Prostate gland (tissue), 2 donors: ENCODE measurements around the gene FH.

Experiments used
- POLR2A ChIP-seq: fragments of 450-650 bp; IDR thresholded peaks from one replicate; pipeline ENCODE4 v1.6.1; 2016; ENCODE audit warnings: antibody characterized with exemption, mild to moderate bottlenecking
- POLR2AphosphoS5 ChIP-seq: sonication (generic); formaldehyde crosslinking; IDR thresholded peaks from one replicate; pipeline ENCODE4 v1.6.1; 2017; ENCODE audit warnings: antibody characterized with exemption
- TF ChIP-seq, protein P1 (sequence below), 4 experiments: fragments of 200-600 bp in 2 of 4; fragments of 450-650 bp in 2 of 4; sonication (generic) in 2 of 4; IDR thresholded peaks; 1 replicate in 3 of 4; 2 replicates in 1 of 4; pipeline ENCODE4 v1.5.1; 2016 to 2019; ENCODE audit warnings: antibody characterized with exemption in 4 of 4, mild to moderate bottlenecking in 2 of 4, moderate library complexity in 2 of 4

DNA sequence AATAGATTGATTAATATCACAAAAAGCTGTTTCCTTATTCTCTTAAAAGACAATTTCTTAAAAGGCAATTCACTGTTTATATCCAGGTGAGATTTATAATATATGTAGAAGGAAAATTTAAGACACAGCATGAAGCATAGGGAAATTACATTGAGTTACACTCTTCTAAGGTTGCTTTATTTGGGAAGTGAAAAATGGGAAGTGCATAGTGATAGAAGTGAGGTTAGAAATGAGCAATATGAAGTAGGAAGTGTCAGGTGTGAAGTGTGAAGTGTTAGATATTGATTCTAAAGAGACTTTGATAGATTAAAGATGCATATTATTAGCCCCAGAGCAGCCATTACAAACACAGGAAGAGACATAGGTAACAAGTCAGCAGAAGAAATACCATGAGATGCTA lies 40.3 kb downstream of the FH start:
- TF ChIP-seq, protein P1, sequence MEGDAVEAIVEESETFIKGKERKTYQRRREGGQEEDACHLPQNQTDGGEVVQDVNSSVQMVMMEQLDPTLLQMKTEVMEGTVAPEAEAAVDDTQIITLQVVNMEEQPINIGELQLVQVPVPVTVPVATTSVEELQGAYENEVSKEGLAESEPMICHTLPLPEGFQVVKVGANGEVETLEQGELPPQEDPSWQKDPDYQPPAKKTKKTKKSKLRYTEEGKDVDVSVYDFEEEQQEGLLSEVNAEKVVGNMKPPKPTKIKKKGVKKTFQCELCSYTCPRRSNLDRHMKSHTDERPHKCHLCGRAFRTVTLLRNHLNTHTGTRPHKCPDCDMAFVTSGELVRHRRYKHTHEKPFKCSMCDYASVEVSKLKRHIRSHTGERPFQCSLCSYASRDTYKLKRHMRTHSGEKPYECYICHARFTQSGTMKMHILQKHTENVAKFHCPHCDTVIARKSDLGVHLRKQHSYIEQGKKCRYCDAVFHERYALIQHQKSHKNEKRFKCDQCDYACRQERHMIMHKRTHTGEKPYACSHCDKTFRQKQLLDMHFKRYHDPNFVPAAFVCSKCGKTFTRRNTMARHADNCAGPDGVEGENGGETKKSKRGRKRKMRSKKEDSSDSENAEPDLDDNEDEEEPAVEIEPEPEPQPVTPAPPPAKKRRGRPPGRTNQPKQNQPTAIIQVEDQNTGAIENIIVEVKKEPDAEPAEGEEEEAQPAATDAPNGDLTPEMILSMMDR (IDR thresholded peaks at IDR 0.05): no peak
- no peak for TF ChIP-seq POLR2A
- TF ChIP-seq POLR2AphosphoS5: no peak
